ENCODE data around the gene TMEM151A. TPM values are rescaled to one million over a fixed set of nuclear protein-coding genes. Genes with fewer than 3 reads are reported as not detected.

TMEM151A gene
- total RNA-seq, 1 donor from 2014 or later = not detected

GRCh38 chr11:66327171-66328030, 35.7 kb downstream of the TMEM151A start:
- peak; percentile 19 for ATAC-seq (ENCODE audit: poor library complexity)
- peak; percentile 58 for DNase-seq
- intact Hi-C loops (cut with DNase I) = loop anchor here (2.0 kb wide), 1 partner anchor 17 kb away; no protein-coding TSS in a partner anchor

GRCh38 chr11:66328031-66328301, 36.3 kb downstream of the TMEM151A start:
- intact Hi-C loops (cut with DNase I) = loop anchor here (2.0 kb wide), 1 partner anchor 17 kb away; no protein-coding TSS in a partner anchor
- peak; percentile 33 for DNase-seq
- peak; percentile 2 for ATAC-seq (ENCODE audit: poor library complexity)

GRCh38 chr11:66328302-66329144, 36.8 kb downstream of the TMEM151A start:
- intact Hi-C loops (cut with DNase I) = loop anchor here (2.0 kb wide), 1 partner anchor 18 kb away; no protein-coding TSS in a partner anchor
- DNase-seq = peak; percentile 85
- ATAC-seq (ENCODE audit: poor library complexity) = peak; percentile 84

DNA sequence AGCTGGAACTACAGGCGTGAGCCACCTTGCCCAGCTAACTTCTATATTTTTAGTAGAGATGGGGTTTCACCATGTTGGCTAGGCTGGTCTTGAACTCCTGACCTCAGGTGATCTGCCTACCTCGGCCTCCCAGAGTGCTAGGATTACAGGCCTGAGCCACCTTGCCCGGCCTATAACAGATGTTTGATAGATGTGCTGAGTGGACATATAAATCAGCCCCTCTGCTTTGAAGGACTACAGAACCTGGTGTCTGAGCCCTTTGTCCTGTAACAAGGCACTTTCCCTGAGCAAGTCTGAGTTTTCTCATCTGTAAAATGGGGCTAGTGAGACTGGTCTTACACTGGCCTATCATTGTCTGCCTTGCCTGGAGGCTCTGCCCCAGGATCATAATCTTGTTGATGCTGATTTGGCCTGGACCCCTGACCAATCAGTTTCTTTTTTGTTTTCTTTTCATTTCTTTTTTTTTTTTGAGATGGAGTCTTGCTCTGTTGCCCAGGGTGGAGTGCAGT, 37.5 kb downstream of the TMEM151A start:
- intact Hi-C loops (cut with DNase I) = loop anchor here (2.0 kb wide), 1 partner anchor 18 kb away; no protein-coding TSS in a partner anchor
- no peak for ATAC-seq (ENCODE audit: poor library complexity)
- peak; percentile 5 for DNase-seq

- intact Hi-C loops (cut with DNase I) = no loop called here
- DNase-seq (peak; percentile 34), ATAC-seq (ENCODE audit: poor library complexity) (no peak)
These were observed 39.2 kb downstream of the TMEM151A start for GRCh38 chr11:66330931-66331330.

DNA sequence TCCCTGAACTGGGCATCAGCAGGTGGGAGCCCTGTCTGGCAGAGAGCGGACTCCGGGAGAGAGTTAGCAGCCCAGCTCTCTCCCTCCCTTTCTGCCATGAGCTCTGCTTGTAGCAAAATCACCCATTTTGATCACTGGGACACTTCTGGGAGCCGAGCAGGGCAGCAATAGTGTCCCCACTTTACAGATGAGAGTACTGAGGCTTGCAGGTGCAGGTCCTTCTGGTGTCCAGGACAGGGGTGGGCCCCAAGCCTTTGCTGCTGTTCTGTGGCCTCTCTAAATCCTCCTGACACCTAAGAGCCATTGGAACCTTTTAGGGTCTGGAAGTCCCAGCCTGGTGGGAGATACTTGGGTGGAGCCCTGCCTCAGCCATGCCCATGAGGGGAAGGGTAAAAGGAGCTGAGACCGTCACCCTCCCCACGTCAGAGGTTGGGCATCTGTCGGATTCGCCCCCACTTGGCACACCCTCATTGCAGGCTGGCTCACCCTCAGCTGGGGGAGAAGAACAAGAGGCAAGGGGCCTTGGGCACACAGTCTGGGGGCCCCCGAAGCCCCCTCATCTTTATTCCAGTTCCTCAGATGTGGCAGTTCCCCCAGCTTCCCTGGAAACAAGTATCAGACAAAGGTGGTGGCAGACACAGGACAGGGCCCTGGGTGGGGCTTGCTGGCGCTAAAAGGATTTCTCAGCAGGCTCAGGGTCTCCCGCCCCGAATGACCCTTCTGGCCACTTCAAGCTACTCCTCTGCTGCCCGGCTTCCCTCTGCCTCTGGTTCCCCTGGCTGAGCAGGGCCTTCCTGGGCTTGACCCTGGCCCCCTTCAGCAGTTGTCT, 40.1 kb downstream of the TMEM151A start:
- ATAC-seq (ENCODE audit: poor library complexity) = no peak
- no peak for DNase-seq
- intact Hi-C loops (cut with DNase I) = no loop called here

DNA sequence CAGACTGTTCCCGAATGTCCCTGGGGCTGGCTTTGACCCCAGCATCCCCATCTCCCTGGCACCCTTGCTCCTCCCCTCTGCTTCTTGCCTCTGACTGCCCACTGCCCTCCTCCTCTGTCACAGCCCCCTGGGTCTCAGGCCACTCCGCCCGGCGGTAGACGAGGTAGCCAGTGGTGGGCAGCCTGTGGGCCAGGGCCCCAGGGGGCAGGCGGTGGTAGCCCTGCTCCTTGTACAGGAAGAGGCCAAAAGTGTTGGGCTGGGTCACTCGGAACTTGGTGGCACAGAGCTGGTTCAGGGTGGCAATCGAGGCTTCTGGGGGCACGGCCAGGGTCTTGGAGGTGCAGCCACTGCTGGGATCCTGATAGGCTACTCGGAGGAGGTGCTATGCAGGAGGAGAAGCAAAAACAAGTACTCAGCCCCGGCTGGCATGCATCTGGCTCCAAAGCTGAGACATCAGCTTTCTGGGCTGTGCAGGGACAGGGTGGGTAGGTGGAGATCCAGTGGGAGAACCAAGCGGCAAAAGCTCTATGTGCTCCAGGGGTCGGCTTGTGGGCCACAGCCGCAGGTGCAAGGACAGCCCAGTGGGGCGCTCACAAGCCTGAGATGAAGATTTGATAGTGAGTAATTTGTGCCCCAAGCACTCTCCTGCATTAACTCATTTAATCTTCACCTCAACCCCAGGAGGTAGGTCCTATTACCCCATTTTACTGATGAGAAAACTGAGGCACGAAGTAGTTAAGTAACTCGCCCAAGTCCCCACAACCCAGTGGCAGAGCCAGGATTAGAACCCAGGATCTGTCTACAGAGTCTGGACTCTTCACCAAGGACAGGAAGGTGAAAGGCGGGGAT, 40.9 kb downstream of the TMEM151A start:
- no peak for ATAC-seq (ENCODE audit: poor library complexity)
- intact Hi-C loops (cut with DNase I) = no loop called here
- DNase-seq = no peak

GRCh38 chr11:66333220-66333877, 41.7 kb downstream of the TMEM151A start:
- intact Hi-C loops (cut with DNase I) = no loop called here
- DNase-seq (peak; percentile 15), ATAC-seq (ENCODE audit: poor library complexity) (no peak)

GRCh38 chr11:66333896-66334604, 42.4 kb downstream of the TMEM151A start:
- no peak for ATAC-seq (ENCODE audit: poor library complexity)
- DNase-seq = peak; percentile 33
- intact Hi-C loops (cut with DNase I) = no loop called here

DNA sequence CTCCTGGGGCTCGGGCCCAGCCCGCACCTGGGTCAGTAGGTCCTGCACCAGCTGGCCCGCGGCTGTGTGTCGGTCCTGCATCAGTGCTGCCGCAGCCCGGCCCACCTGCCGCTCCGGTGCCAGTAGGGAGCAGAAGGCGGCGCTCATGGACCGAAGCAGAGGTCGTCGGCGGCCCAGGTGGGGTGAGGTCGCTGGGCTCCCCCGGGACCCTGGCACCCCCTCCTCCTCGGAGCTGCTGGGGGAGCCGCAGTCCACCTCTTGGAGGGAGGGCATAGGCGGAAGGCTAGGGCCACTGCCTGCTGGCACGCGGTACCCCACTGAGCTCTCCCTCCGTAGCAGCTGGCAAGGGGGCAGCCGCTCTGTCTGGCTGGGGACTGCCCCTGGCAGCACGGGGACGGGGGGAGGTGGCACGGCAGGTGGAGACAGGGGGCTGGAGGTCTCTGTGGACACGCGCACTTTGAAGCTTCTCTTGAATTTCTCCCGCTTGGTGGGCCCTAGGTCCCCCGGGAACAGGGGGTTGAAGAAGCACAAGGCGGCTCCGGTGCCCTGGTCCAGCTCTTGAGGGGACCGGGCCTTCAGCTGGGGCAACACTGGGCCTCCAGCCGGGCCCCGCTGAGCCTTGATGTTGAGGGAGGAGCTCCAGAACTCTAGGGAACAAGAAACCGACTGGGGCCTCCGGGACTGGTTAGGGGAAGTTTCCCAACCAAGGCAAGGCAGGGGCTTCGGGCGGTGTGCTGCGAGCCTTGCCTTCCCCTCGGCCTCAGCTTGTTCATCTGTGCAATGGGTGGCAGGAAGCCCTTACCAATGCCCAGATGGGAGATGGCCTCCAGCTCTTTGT, 43.1 kb downstream of the TMEM151A start:
- intact Hi-C loops (cut with DNase I) = no loop called here
- DNase-seq (no peak), ATAC-seq (ENCODE audit: poor library complexity) (no peak)

DNA sequence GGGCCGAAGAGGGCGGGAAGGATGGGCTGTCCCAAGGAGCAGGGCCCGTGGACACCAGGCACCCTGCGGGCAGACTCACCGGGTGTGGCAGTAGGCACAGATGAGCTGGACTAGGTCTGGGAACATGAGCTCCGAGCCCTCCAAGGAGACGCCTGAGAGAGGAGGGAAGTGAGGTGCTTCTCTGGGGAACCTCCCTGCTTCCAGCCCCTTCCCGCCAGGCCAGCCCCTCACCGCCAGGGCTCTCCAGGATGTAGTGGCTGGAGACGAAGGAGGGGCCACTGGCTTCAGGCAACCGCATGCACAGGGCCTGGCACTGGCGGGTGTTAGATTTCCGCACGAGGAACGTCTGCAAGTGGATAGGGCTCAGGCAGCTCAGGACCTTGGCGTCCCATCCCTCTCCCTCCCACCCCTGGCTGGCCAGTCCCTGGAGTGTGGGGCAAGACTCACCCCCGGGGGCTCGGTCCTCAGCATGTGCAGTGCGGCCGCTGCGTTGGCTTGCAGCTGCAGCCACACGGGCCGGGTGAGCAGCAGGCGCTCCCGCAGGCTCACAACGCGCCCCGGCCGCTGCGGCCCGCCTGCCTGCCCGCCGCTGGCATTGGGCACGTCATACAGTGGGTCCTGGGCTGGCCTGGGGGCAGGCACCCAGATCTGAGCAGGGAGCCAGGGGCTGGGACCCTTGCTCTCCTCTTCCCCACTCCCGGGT, 44.0 kb downstream of the TMEM151A start:
- intact Hi-C loops (cut with DNase I) = no loop called here
- no peak for DNase-seq
- ATAC-seq (ENCODE audit: poor library complexity) = peak; percentile 34

GRCh38 chr11:66336234-66337102, 44.8 kb downstream of the TMEM151A start, which contains the start of gene RIN1:
RIN1 (minus strand) TSS chr11:66336434; CDS start chr11:66336402, 32 bp downstream.
- peak; percentile 65 for ATAC-seq (ENCODE audit: poor library complexity)
- intact Hi-C loops (cut with DNase I) = no loop called here
- peak; percentile 69 for DNase-seq

- ATAC-seq (ENCODE audit: poor library complexity) = no peak
- peak; percentile 41 for DNase-seq
- intact Hi-C loops (cut with DNase I) = no loop called here
These were observed 45.6 kb downstream of the TMEM151A start for GRCh38 chr11:66337103-66337899.
